ENCODE results near the gene PIP4K2C.
A peak's percentile ranks its signal among the peaks of the same experiment; 100 is the strongest.

The PIP4K2C gene

GRCh38 chr12:57609781-57610553 lies 19.0 kb downstream of the PIP4K2C start:
- Mint-ChIP-seq H3K9me3 (no peaks in the 10 kb centered on the region), H3K36me3 (ENCODE audit: insufficient read depth) (peaks cover 5% of the 10 kb centered on the region), H3K27me3 (peaks cover 29% of the 10 kb centered on the region), H3K4me3 (peak overlapping the region; percentile 55), H3K27ac (ENCODE audit: low read depth) (no peak overlapping the region), H3K4me1 (peaks cover 17% of the 10 kb centered on the region)
- DNase-seq (ENCODE audit: low spot score in 2 of 2) (no peak), ATAC-seq (replicated peaks; ENCODE audit: extremely low read depth, poor library complexity, severe bottlenecking) (no peak)

DNA sequence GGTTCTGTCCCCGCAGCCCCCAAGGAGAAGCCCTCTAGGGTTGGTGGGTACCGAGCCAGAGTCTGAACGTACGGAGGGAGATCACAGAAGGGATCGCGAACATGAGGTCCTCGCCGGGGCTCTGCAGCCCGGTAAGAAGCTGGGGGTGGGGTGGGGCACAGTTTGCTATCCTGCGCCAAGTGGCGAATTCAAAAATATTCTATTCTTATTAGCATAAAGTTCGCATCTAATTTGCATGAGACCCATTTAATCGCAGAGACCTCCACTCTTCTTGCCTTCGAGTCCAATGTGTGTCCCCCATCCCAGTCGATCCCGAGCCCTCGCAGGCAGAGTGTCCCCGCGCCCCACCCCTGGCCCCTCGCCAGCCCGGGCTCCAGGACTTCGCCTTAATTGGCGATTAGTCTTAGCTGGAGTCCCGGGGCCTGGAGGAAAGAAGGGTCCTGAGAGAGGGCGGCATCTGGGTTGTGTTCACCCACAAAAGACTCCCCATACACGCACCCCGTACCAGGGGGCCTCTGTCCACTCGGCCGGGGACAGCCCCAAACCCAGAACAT lies 19.6 kb downstream of the PIP4K2C start:
- peaks cover 5% of the 10 kb centered on the region for H3K36me3 Mint-ChIP-seq (ENCODE audit: insufficient read depth)
- peaks cover 36% of the 10 kb centered on the region for H3K27me3 Mint-ChIP-seq
- no peak overlapping the region for H3K27ac Mint-ChIP-seq (ENCODE audit: low read depth)
- DNase-seq (ENCODE audit: low spot score in 2 of 2) (no peak), ATAC-seq (replicated peaks; ENCODE audit: extremely low read depth, poor library complexity, severe bottlenecking) (peak; percentile 26)
- peak overlapping the region; percentile 55 for H3K4me3 Mint-ChIP-seq
- peaks cover 10% of the 10 kb centered on the region for H3K4me1 Mint-ChIP-seq
- no peaks in the 10 kb centered on the region for H3K9me3 Mint-ChIP-seq

DNA sequence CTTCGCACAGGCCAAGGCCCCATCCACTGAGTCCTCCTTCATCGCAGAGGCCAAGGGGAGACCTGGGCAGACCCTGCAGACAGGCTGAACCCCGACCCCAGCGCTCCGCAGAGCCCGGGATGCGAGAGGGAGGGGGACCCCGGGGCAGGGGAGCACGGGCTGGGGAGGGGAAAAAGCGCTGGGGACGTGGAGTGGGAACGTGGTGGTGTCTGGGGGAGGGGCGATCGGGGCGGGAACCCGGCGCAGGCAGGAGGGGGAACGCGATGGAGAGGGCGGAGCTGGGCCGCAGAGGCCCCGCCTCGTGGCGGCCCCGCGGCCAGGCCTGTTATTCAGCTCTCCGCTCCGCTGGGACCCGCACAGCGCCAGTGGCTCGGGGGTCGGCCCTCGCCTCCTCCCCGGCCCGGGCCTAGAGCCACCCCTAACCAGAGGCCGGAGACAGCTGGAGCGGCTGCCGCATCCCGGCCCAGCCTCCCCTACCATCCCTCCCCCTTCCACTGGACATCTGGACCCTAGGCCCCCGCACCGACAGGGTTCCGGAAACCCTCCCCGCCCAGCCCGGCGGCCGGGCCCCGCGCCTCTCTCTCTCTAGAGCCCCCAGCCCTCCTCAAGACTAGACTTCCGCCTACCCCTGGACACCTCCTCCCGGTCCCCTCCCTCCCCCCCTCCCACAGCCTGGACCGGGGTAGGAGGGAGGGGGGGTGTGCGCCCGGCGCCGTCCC lies 20.3 kb downstream of the PIP4K2C start, which contains the start of gene ARHGEF25:
Gene ARHGEF25 (plus strand): TSS at position 328 of the 719 bp plus-strand sequence. CDS start 460 bp downstream, outside the sequence.
- H3K27me3 Mint-ChIP-seq = peaks cover 36% of the 10 kb centered on the region
- peaks cover 5% of the 10 kb centered on the region for H3K4me1 Mint-ChIP-seq
- peak within 1 kb of the TSS; percentile 55 for H3K4me3 Mint-ChIP-seq
- H3K27ac Mint-ChIP-seq (ENCODE audit: low read depth) = no peak within 1 kb of the TSS
- DNase-seq (ENCODE audit: low spot score in 2 of 2) (no peak), ATAC-seq (replicated peaks; ENCODE audit: extremely low read depth, poor library complexity, severe bottlenecking) (peak; percentile 50)
- H3K36me3 Mint-ChIP-seq (ENCODE audit: insufficient read depth) = peaks cover 4% of the 10 kb centered on the region
- no peaks in the 10 kb centered on the region for H3K9me3 Mint-ChIP-seq

DNA sequence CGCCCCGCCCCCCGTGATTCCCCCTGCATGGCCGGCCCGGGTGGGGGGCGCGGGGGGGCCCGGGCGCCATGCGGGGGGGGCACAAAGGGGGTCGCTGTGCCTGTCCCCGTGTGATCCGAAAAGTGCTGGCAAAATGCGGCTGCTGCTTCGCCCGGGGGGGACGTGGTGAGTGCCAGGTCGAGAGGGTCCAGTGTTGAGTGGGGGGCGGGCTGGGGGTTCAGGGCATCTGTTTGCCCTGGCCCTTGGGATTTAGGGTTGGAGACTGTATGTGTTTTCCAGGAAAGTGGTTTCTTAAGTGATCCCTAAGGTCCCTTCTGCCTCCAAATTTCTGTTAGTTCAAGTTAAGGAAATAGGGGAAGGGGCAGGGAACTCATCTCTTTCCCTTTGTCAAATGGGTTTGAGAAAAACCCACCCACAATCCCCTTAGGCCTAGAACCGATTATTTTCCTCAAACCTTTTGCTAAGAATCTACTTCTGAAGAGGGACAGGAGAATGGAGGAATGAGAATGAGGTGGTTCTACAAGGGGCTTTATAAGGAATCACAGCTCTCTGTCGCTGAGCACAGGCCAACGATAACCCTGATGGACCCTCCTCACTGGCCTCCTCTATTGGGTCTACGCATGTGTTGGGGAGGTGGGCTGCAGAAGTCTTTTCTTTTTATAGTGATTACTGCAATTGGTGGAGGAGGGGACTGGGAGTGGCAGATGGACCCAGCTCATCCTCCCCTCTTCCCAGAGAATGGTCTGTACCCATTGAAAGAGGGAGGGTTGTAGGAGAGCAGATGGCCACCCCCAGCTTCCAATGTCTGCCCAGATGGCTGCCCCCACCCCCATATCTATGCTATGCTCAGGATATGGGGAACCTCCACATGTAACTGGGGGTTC lies 21.1 kb downstream of the PIP4K2C start:
- Mint-ChIP-seq H3K9me3 (no peaks in the 10 kb centered on the region), H3K27ac (ENCODE audit: low read depth) (no peak overlapping the region), H3K4me1 (peaks cover 5% of the 10 kb centered on the region), H3K36me3 (ENCODE audit: insufficient read depth) (peaks cover 4% of the 10 kb centered on the region), H3K27me3 (peaks cover 44% of the 10 kb centered on the region), H3K4me3 (peak overlapping the region; percentile 55)
- DNase-seq (ENCODE audit: low spot score in 2 of 2) = no peak
- ATAC-seq (replicated peaks; ENCODE audit: extremely low read depth, poor library complexity, severe bottlenecking) = no peak

GRCh38 chr12:57612711-57613426 lies 21.9 kb downstream of the PIP4K2C start:
- H3K36me3 Mint-ChIP-seq (ENCODE audit: insufficient read depth) = peaks cover 4% of the 10 kb centered on the region
- H3K4me3 Mint-ChIP-seq = peak overlapping the region; percentile 55
- ATAC-seq (replicated peaks; ENCODE audit: extremely low read depth, poor library complexity, severe bottlenecking) = no peak

DNA sequence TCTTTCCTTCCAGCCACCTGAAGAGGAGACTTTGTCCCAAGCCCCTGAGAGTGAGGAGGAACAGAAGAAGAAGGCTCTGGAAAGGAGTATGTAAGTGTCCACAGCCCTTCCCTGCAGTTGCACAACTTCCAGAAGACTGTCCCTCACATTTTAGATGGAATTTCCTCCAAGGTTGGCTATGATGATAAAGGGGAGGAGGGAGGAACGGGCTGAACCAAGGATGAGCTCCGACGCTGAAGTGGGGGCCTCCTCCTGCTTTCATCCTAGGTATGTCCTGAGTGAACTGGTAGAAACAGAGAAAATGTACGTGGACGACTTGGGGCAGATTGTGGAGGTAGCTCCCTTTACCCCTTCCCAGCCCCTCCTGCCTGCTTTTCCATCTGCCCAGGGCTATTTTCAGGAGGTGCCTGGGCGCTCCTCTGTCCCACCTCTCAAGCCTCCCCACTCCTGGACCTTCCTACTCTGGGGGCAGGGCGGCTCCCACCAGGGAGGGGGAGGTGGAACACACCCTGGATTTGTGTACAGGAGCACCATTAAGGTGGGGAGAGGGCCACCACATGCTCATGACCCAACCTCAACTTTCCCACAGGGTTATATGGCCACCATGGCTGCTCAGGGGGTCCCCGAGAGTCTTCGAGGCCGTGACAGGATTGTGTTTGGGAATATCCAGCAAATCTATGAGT lies 22.6 kb downstream of the PIP4K2C start:
- peaks cover 3% of the 10 kb centered on the region for H3K36me3 Mint-ChIP-seq (ENCODE audit: insufficient read depth)
- H3K27me3 Mint-ChIP-seq = peaks cover 59% of the 10 kb centered on the region
- DNase-seq (ENCODE audit: low spot score in 2 of 2) (no peak), ATAC-seq (replicated peaks; ENCODE audit: extremely low read depth, poor library complexity, severe bottlenecking) (no peak)
- H3K4me3 Mint-ChIP-seq = no peak overlapping the region
- H3K27ac Mint-ChIP-seq (ENCODE audit: low read depth) = no peak overlapping the region
- no peaks in the 10 kb centered on the region for H3K9me3 Mint-ChIP-seq
- peaks cover 5% of the 10 kb centered on the region for H3K4me1 Mint-ChIP-seq

More at GRCh38 chr12:57612711-57613426, 21.9 kb downstream of the PIP4K2C start:
- no peak for DNase-seq (ENCODE audit: low spot score in 2 of 2)
- Mint-ChIP-seq H3K27me3 (peaks cover 52% of the 10 kb centered on the region), H3K27ac (ENCODE audit: low read depth) (no peak overlapping the region), H3K4me1 (peaks cover 5% of the 10 kb centered on the region), H3K9me3 (no peaks in the 10 kb centered on the region)

DNA sequence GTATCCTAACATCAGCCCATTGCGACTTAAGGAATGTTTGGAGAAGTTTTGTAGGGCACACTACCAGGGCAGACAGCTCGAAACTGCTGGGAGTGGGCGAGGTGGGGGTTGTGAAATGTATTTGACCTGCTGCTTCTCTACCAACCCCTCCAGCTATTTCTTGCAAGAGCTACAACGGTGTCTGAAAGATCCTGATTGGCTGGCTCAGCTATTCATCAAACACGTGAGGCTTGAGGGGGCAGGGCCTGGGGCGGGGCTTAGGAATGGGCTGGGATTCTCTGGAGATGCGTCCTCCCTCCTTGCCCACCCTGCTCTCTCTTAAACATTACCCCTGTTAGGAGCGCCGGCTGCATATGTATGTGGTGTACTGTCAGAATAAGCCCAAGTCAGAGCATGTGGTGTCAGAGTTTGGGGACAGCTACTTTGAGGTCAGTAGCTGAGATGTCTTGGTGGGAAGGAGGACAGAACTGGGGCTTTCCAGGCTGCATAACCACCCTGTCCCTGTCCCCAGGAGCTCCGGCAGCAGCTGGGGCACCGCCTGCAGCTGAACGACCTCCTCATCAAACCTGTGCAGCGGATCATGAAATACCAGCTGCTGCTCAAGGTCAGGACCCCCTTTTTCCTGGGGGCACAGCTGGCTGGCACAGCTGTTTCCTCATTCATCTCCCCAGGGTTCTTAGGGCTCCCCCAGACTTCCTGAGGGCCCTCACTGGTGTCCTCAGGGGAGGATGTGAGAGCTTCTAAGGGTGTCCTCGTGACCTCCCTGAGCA lies 23.4 kb downstream of the PIP4K2C start:
- ATAC-seq (replicated peaks; ENCODE audit: extremely low read depth, poor library complexity, severe bottlenecking) (no peak), DNase-seq (ENCODE audit: low spot score in 2 of 2) (no peak)
- H3K27ac Mint-ChIP-seq (ENCODE audit: low read depth) = no peak overlapping the region
- peaks cover 5% of the 10 kb centered on the region for H3K4me1 Mint-ChIP-seq
- H3K9me3 Mint-ChIP-seq = no peaks in the 10 kb centered on the region
- H3K27me3 Mint-ChIP-seq = peaks cover 67% of the 10 kb centered on the region
- H3K36me3 Mint-ChIP-seq (ENCODE audit: insufficient read depth) = peaks cover under 1% of the 10 kb centered on the region
- no peak overlapping the region for H3K4me3 Mint-ChIP-seq

DNA sequence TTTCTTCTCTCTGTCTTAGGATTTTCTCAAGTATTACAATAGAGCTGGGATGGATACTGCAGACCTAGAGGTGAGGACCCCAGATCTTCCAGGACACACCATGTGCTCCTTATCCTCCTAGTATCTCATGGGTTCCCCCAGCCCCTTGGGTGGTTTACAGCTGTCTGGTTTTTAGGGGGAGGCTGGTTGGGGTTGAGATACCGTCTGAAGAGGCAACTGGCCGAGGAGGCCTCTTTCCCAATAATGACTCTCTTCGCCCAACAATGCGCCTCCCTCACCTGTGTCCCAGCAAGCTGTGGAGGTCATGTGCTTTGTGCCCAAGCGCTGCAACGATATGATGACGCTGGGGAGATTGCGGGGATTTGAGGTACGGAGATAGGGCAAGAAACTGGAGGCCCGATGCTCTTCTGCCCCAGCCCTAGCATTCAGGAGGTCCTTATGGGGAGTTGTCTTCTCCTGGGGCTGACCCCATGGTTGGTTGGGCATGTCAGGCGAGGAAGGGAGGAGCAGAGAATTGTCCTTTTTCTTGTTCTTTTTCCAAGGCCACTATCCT lies 24.0 kb downstream of the PIP4K2C start:
- Mint-ChIP-seq H3K27me3 (peaks cover 73% of the 10 kb centered on the region), H3K27ac (ENCODE audit: low read depth) (no peak overlapping the region), H3K4me3 (no peak overlapping the region), H3K9me3 (no peaks in the 10 kb centered on the region), H3K4me1 (peaks cover 5% of the 10 kb centered on the region), H3K36me3 (ENCODE audit: insufficient read depth) (no peaks in the 10 kb centered on the region)
- DNase-seq (ENCODE audit: low spot score in 2 of 2) = no peak
- ATAC-seq (replicated peaks; ENCODE audit: extremely low read depth, poor library complexity, severe bottlenecking) = no peak

- Mint-ChIP-seq H3K27ac (ENCODE audit: low read depth) (no peak overlapping the region), H3K4me3 (no peak overlapping the region), H3K27me3 (peaks cover 79% of the 10 kb centered on the region), H3K9me3 (no peaks in the 10 kb centered on the region), H3K36me3 (ENCODE audit: insufficient read depth) (peaks cover 2% of the 10 kb centered on the region), H3K4me1 (peaks cover 5% of the 10 kb centered on the region)
- no peak for ATAC-seq (replicated peaks; ENCODE audit: extremely low read depth, poor library complexity, severe bottlenecking)
- DNase-seq (ENCODE audit: low spot score in 2 of 2) = no peak
Observed at GRCh38 chr12:57615637-57616036, 24.6 kb downstream of the PIP4K2C start.

GRCh38 chr12:57616383-57617101 lies 25.6 kb downstream of the PIP4K2C start:
- Mint-ChIP-seq H3K27ac (ENCODE audit: low read depth) (no peak overlapping the region), H3K4me3 (no peak overlapping the region), H3K27me3 (peaks cover 89% of the 10 kb centered on the region), H3K4me1 (peaks cover 14% of the 10 kb centered on the region), H3K9me3 (no peaks in the 10 kb centered on the region), H3K36me3 (ENCODE audit: insufficient read depth) (peaks cover 6% of the 10 kb centered on the region)
- DNase-seq (ENCODE audit: low spot score in 2 of 2) (no peak), ATAC-seq (replicated peaks; ENCODE audit: extremely low read depth, poor library complexity, severe bottlenecking) (no peak)
